ENCODE measurements around the gene TAT. TPM values are rescaled to one million over a fixed set of nuclear protein-coding genes. Genes with fewer than 3 reads are reported as not detected.

The TAT gene
- total RNA-seq, 2 experiments from 2014 or later, result not detected

Other genes with a start within 250 kb of the TAT start
- not detected for gene CALB2, start 218.4 kb downstream of the TAT start, total RNA-seq
- gene TLE7, start 135.0 kb downstream of the TAT start, total RNA-seq, result not detected
- gene ZNF23, start 114.8 kb downstream of the TAT start, total RNA-seq, result 1 to 10 TPM; 7.1 to 7.6 TPM
- gene ZNF19, start 87.8 kb downstream of the TAT start, total RNA-seq, result 1 to 10 TPM; 1.8 to 2.9 TPM
- gene CHST4, start 50.7 kb downstream of the TAT start, total RNA-seq, result not detected
- not detected for gene MARVELD3, start 49.1 kb upstream of the TAT start, total RNA-seq
- gene PHLPP2, start 147.6 kb upstream of the TAT start, total RNA-seq, result 1 to 10 TPM; 7.9 to 8.7 TPM
- 10 to 100 TPM; 87.2 to 88.6 TPM for gene AP1G1, start 231.7 kb upstream of the TAT start, total RNA-seq